Body of pancreas (tissue), 4 donors: ENCODE measurements around the gene CDK14. TPM values are rescaled to one million over a fixed set of nuclear protein-coding genes. Genes with fewer than 3 reads are reported as not detected.
A peak's percentile ranks its signal among the peaks of the same experiment; 100 is the strongest.
"Not testable (repeated sequence)": the region's sequence is repeated elsewhere in the genome, so short reads cannot be mapped to it uniquely, and the experiment has no call there.

Experiments used
- ATAC-seq: fragments of 150-250 bp; one replicate; pipeline ENCODE4 v1.9.1; 2016
- DNase-seq, 4 donors: peaks; one replicate each; pipeline ENCODE4 v3.0.0-alpha.2; 2019
- H3K27ac ChIP-seq, 4 donors: fragments of 200-600 bp; sonication (generic); 1 replicate in 3 of 4; 2 replicates in 1 of 4; pipeline versions ENCODE4 v1.5.1 to v1.6.1; 2016 to 2019; ENCODE audit warnings: mild to moderate bottlenecking in 1 of 4, mixed read lengths in 1 of 4, moderate library complexity in 1 of 4
- H3K27me3 ChIP-seq, 2 donors: fragments of 200-600 bp; sonication (generic); one replicate each; pipeline ENCODE4 v1.6.0; 2016; ENCODE audit warnings: mild to moderate bottlenecking in 1 of 2
- H3K36me3 ChIP-seq, 2 donors: fragments of 200-600 bp; sonication (generic); replicated peaks in 1 of 2; 2 replicates each; pipeline ENCODE4 v1.5.1; 2016; ENCODE audit warnings: low read depth in 2 of 2; ENCODE audit not compliant: insufficient read depth in 1 of 2
- H3K4me1 ChIP-seq: fragments of 200-600 bp; sonication (generic); one replicate; pipeline ENCODE4 v1.6.0; 2016
- H3K4me3 ChIP-seq, 2 donors: fragments of 200-600 bp; sonication (generic); 1 replicate in 1 of 2; 2 replicates in 1 of 2; pipeline ENCODE4 v1.5.1; 2016 to 2019
- H3K9me3 ChIP-seq, 3 donors: fragments of 200-600 bp; sonication (generic); 1 replicate in 2 of 3; 2 replicates in 1 of 3; pipeline ENCODE4 v1.5.1; 2016
- CTCF ChIP-seq, 7 experiments: fragments of 450-650 bp in 4 of 7; fragments of 200-600 bp in 3 of 7; sonication (generic) in 3 of 7; IDR thresholded peaks; one replicate each; pipeline ENCODE4 v1.5.1; 2016 to 2019; ENCODE audit warnings: antibody characterized with exemption in 7 of 7
- POLR2A ChIP-seq, 3 donors: fragments of 450-650 bp; IDR thresholded peaks; one replicate each; pipeline ENCODE4 v1.6.1; 2016; ENCODE audit warnings: antibody characterized with exemption in 3 of 3, mild to moderate bottlenecking in 2 of 3
- WGBS, 2 donors: methylation state at CpG; one replicate each; pipeline ENCODE4 v1.1.5; 2017; 5-methylcytosine and 5-hydroxymethylcytosine counted together
- intact Hi-C: fragments of 100-400 bp; cut with DNase I; formaldehyde crosslinking; loops from one replicate; pipeline ENCODE4 v1.15.1; 2023
- total RNA-seq, 2 donors: library from RNA; depleted of rRNA; stranded (reverse); fragments of >200 nt; gene quantifications; one replicate each; pipeline ENCODE4 v1.1.0, GENCODE V29; 2016

CDK14 gene
- total RNA-seq, 2 donors from 2014 or later = 21.8 to 35.6 TPM

GRCh38 chr7:90788052-90788451 is 191.9 kb downstream of the CDK14 start:
- ATAC-seq = no peak

GRCh38 chr7:90789736-90790306 is 193.7 kb downstream of the CDK14 start:
- DNase-seq = no peak
- WGBS, 2 donors = 95 to 100% methylated on average over 1 of the region's 1 CpG
- no peak overlapping the region for H3K27ac ChIP-seq
- no peak overlapping the region for H3K4me3 ChIP-seq
- H3K4me1 ChIP-seq = no peaks in the 10 kb centered on the region
- H3K9me3 ChIP-seq = no peaks in the 10 kb centered on the region
- intact Hi-C loops = no loop called here
- H3K36me3 ChIP-seq = no peaks in the 10 kb centered on the region
- H3K27me3 ChIP-seq = no peaks in the 10 kb centered on the region
- ATAC-seq = no peak
- TF ChIP-seq CTCF (IDR thresholded peaks at IDR 0.05) = no peak
- no peak for TF ChIP-seq POLR2A (IDR thresholded peaks at IDR 0.05)

More at GRCh38 chr7:90788052-90788451, 191.9 kb downstream of the CDK14 start:
- intact Hi-C loops = no loop called here
- Histone ChIP-seq H3K27ac (no peak overlapping the region), H3K4me1 (no peaks in the 10 kb centered on the region), H3K27me3 (no peaks in the 10 kb centered on the region), H3K9me3 (no peaks in the 10 kb centered on the region), H3K4me3 (no peak overlapping the region), H3K36me3 (no peaks in the 10 kb centered on the region)
- DNase-seq = peak in 1 of 4 donors; percentile 6
- 82 to 90% methylated on average over 4 of the region's 4 CpGs for WGBS, 2 donors
- TF ChIP-seq POLR2A (IDR thresholded peaks at IDR 0.05) = no peak
- no peak for TF ChIP-seq CTCF (IDR thresholded peaks at IDR 0.05)

- Histone ChIP-seq H3K4me3 (no peak overlapping the region), H3K9me3 (no peaks in the 10 kb centered on the region), H3K36me3 (no peaks in the 10 kb centered on the region), H3K4me1 (no peaks in the 10 kb centered on the region), H3K27ac (no peak overlapping the region), H3K27me3 (no peaks in the 10 kb centered on the region)
- WGBS, 2 donors = 63 to 70% methylated on average over 3 of the region's 3 CpGs
- intact Hi-C loops = no loop called here
- no peak for ATAC-seq
- DNase-seq = no peak
- TF ChIP-seq CTCF (IDR thresholded peaks at IDR 0.05) = no peak
Measured at GRCh38 chr7:90791596-90791995, 195.5 kb downstream of the CDK14 start.

- DNase-seq (no peak), ATAC-seq (no peak)
- no peak for TF ChIP-seq POLR2A (IDR thresholded peaks at IDR 0.05)
- TF ChIP-seq CTCF (IDR thresholded peaks at IDR 0.05) = no peak
- Histone ChIP-seq H3K36me3 (no peaks in the 10 kb centered on the region), H3K4me1 (no peaks in the 10 kb centered on the region), H3K9me3 (no peaks in the 10 kb centered on the region), H3K4me3 (no peak overlapping the region), H3K27ac (no peak overlapping the region), H3K27me3 (no peaks in the 10 kb centered on the region)
- intact Hi-C loops = no loop called here
- 92 to 100% methylated on average over 1 of the region's 1 CpG for WGBS, 2 donors
Measured at GRCh38 chr7:90792301-90792700, 196.2 kb downstream of the CDK14 start.

GRCh38 chr7:90794234-90794633 is 198.1 kb downstream of the CDK14 start:
- DNase-seq, H3K27ac ChIP-seq, H3K4me1 ChIP-seq, H3K36me3 ChIP-seq, ATAC-seq, intact Hi-C loops, H3K27me3 ChIP-seq, H3K9me3 ChIP-seq, H3K4me3 ChIP-seq: not testable (repeated sequence)
- 95 to 97% methylated on average over 12 of the region's 12 CpGs for WGBS, 2 donors
